Type B pancreatic cell (in vitro differentiated cells): Measurements from ENCODE around the gene MCM6. TPM values are rescaled to one million over a fixed set of nuclear protein-coding genes. Genes with fewer than 3 reads are reported as not detected.

Experiments
- DNase-seq: peaks from one replicate; pipeline ENCODE4 v3.0.0; 2021; ENCODE audit warnings: mixed read lengths; ENCODE audit not compliant: unreplicated experiment; ENCODE audit errors: extremely low spot score
- H3K27ac Mint-ChIP-seq: 2 replicates; pipeline ENCODE4 v1.8.0; 2021; ENCODE audit warnings: mild to moderate bottlenecking, mixed read lengths
- H3K27me3 Mint-ChIP-seq: 2 replicates; pipeline ENCODE4 v1.8.0; 2021; ENCODE audit warnings: mixed read lengths
- H3K36me3 Mint-ChIP-seq: 2 replicates; pipeline ENCODE4 v1.8.0; 2021; ENCODE audit warnings: mixed read lengths
- H3K4me1 Mint-ChIP-seq: one replicate; pipeline ENCODE4 v1.8.0; 2021; ENCODE audit warnings: mixed read lengths; ENCODE audit not compliant: unreplicated experiment
- H3K4me3 Mint-ChIP-seq: 2 replicates; pipeline ENCODE4 v1.8.0; 2021; ENCODE audit warnings: mild to moderate bottlenecking, mixed read lengths
- H3K9me3 Mint-ChIP-seq: 2 replicates; pipeline ENCODE4 v1.8.0; 2021; ENCODE audit warnings: mixed read lengths
- total RNA-seq: library from RNA; stranded (reverse); gene quantifications from 2 replicates; pipeline ENCODE4 v1.2.1, GENCODE V29; 2021; ENCODE audit warnings: low replicate concordance
- TF ChIP-seq, protein P1 (sequence below): fragments of 200-600 bp; sonication (generic); conservative IDR thresholded peaks from 2 replicates; pipeline ENCODE4 v1.5.0; 2021; ENCODE audit warnings: antibody characterized with exemption, mild to moderate bottlenecking

MCM6 gene
- total RNA-seq, 1 donor from 2014 or later = 54.9 TPM

DNA sequence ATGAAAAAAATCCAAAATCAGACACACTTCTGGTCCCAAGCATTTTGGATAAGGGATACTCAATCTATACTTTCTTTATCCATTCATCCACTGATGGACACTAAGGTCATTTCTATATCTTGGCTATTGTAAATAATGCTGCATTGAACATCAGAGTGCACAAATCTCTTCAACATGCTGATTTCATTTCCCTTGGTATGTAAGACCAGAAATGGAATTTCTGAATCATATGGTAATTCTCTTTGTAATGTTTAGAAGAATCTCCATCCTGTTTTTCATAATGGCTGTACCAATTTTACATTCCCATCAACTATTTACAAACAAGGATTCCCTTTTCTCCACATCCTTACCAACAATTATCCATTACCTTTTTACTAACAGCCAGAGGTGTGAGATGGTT, 33.7 kb upstream of the MCM6 start:
- Mint-ChIP-seq H3K4me3 (no peak overlapping the region), H3K36me3 (peaks cover 37% of the 10 kb centered on the region), H3K4me1 (no peaks in the 10 kb centered on the region), H3K9me3 (no peaks in the 10 kb centered on the region), H3K27me3 (no peaks in the 10 kb centered on the region), H3K27ac (no peak overlapping the region)
- TF ChIP-seq, protein P1, sequence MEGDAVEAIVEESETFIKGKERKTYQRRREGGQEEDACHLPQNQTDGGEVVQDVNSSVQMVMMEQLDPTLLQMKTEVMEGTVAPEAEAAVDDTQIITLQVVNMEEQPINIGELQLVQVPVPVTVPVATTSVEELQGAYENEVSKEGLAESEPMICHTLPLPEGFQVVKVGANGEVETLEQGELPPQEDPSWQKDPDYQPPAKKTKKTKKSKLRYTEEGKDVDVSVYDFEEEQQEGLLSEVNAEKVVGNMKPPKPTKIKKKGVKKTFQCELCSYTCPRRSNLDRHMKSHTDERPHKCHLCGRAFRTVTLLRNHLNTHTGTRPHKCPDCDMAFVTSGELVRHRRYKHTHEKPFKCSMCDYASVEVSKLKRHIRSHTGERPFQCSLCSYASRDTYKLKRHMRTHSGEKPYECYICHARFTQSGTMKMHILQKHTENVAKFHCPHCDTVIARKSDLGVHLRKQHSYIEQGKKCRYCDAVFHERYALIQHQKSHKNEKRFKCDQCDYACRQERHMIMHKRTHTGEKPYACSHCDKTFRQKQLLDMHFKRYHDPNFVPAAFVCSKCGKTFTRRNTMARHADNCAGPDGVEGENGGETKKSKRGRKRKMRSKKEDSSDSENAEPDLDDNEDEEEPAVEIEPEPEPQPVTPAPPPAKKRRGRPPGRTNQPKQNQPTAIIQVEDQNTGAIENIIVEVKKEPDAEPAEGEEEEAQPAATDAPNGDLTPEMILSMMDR = no peak
- DNase-seq = no peak

DNA sequence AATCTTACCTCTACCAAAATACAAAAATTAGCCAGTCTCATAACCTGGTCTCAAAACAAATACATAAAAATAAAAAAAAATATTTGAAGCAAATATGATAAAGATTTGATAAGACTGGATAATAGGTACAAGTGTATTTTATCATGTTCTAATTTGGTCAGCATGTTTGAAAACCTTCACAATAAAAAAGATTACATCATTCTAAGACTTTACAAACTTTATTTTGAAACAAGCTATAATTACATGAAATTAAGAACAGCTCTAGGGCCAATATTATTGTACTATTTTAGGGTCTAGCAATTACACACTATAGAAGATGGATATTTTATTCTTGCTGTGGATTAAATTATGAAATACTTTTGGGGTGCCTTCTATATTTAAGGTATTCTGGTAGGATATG, 29.4 kb upstream of the MCM6 start:
- Mint-ChIP-seq H3K4me1 (no peaks in the 10 kb centered on the region), H3K27ac (no peak overlapping the region), H3K4me3 (no peak overlapping the region), H3K27me3 (no peaks in the 10 kb centered on the region), H3K9me3 (no peaks in the 10 kb centered on the region), H3K36me3 (peaks cover 38% of the 10 kb centered on the region)
- TF ChIP-seq, protein P1 = no peak
- no peak for DNase-seq

DNA sequence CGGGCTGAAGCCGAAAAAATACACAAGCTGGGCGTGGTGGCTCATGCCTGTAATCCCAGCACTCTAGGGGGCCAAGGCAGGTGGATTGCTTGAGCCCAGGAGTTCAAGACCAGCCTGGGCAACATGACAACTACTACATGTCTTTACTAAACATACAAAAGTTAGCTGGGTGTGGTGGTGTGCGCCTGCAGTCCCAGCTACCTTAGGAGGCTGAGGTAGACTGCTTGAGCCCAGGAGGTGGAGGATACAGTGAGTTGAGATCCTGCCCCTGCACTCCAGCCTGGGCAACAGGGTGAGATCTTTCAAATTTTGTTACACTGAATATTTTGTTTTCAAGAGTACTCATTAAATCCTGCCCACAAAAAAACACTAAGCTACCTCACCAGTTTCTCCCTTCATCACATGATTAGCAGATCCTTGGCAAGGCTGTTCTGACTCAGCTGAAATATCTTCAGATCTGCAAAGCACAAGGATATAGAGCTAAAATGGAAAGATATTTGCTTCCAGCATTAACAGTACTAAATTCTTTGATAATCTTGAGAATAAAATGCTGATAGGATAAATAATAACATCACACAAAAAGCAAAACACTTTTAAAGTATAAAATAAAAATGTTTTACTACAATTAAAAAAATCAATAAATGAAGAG, 28.2 kb upstream of the MCM6 start:
- Mint-ChIP-seq H3K27me3 (no peaks in the 10 kb centered on the region), H3K27ac (no peak overlapping the region), H3K4me1 (no peaks in the 10 kb centered on the region), H3K9me3 (no peaks in the 10 kb centered on the region), H3K36me3 (peaks cover 27% of the 10 kb centered on the region), H3K4me3 (no peak overlapping the region)
- TF ChIP-seq, protein P1 = no peak
- DNase-seq = no peak

DNA sequence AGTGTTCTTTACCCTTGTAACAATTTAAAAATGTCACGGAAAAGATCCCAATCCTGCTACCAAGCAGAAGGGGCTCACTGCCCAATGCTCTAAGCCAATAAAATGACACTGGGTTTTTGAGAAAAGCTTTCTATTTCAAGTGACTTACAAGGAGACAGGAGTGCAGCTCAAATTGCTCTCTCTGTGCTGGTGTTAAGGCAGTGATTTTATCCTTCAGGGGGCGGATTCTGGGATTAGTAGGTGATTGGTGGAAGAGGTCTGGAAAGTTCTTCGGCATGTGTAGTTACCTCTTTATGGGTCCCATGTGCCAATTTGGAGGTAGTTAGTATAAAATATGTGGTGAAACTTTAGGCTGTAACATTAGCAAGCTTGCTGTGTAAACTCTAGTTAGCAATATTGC, 27.4 kb upstream of the MCM6 start:
- no peaks in the 10 kb centered on the region for H3K4me1 Mint-ChIP-seq
- no peak overlapping the region for H3K27ac Mint-ChIP-seq
- TF ChIP-seq, protein P1 = no peak
- no peaks in the 10 kb centered on the region for H3K27me3 Mint-ChIP-seq
- H3K36me3 Mint-ChIP-seq = peaks cover 25% of the 10 kb centered on the region
- no peak overlapping the region for H3K4me3 Mint-ChIP-seq
- no peak for DNase-seq
- H3K9me3 Mint-ChIP-seq = no peaks in the 10 kb centered on the region

DNA sequence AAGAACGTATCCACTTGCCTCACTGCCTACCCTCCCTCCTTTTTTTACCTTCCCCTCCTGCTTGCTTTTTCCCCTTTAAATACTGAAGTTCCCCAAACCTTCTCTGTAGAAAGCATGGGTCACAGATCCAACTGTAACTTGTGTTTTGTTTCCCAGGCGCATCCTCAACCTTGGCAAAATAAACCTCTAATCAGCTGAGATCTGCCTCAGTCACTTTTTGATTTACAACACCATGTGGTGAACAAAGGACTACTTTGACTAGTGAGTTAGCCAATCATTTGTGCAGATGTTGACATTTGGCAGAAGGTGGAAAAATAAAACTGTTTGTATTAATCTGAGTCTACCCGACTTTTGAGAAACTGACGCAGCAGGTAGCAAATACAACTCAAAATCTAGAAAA, 23.3 kb upstream of the MCM6 start:
- peaks cover 11% of the 10 kb centered on the region for H3K36me3 Mint-ChIP-seq
- H3K27me3 Mint-ChIP-seq = no peaks in the 10 kb centered on the region
- no peaks in the 10 kb centered on the region for H3K9me3 Mint-ChIP-seq
- TF ChIP-seq, protein P1 = no peak
- no peak overlapping the region for H3K27ac Mint-ChIP-seq
- no peak for DNase-seq
- H3K4me3 Mint-ChIP-seq = no peak overlapping the region
- no peaks in the 10 kb centered on the region for H3K4me1 Mint-ChIP-seq
